Prostate gland (tissue), 2 donors: ENCODE measurements around the gene AWAT1.
A peak's percentile ranks its signal among the peaks of the same experiment; 100 is the strongest.

Experiments
- POLR2A ChIP-seq: fragments of 450-650 bp; IDR thresholded peaks from one replicate; pipeline ENCODE4 v1.6.1; 2016; ENCODE audit warnings: antibody characterized with exemption, mild to moderate bottlenecking
- POLR2AphosphoS5 ChIP-seq: sonication (generic); formaldehyde crosslinking; IDR thresholded peaks from one replicate; pipeline ENCODE4 v1.6.1; 2017; ENCODE audit warnings: antibody characterized with exemption
- TF ChIP-seq, protein P1 (sequence below), 4 experiments: fragments of 200-600 bp in 2 of 4; fragments of 450-650 bp in 2 of 4; sonication (generic) in 2 of 4; IDR thresholded peaks; 1 replicate in 3 of 4; 2 replicates in 1 of 4; pipeline ENCODE4 v1.5.1; 2016 to 2019; ENCODE audit warnings: antibody characterized with exemption in 4 of 4, mild to moderate bottlenecking in 2 of 4, moderate library complexity in 2 of 4

DNA sequence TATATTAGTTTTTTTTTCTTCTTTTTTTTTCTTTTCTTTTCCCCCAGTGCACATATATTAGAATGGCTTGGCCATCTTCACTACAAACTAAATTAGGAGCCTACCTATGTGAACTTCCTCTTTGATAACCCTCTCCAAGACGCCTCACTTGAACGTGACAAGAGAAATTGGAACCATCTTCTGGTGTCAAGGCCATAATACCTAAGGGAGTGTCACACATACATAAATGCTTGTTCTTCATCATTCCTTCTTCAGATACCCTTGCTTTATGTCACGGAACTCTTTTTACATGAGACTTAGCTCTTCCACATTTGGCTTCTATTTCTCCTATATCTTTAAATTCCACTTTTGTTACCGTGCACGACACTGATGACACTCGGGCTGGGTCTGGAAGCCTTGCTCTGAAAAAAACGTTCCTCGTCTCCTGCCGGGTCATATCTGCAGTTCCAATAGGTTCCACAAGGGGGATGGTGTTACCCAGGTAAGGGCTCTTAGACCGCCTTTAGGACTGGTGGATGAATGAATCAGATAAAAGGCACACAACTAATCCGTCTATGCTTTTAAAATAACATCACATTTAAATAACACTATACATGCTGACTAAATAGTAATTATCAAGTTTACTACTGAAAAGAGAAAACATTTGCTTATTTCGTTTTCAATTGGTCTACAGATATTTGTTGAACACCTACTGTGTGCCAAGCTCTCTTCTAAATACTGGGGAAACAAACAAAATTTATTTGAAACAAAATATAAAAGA, 37.3 kb upstream of the AWAT1 start:
- TF ChIP-seq, protein P1, sequence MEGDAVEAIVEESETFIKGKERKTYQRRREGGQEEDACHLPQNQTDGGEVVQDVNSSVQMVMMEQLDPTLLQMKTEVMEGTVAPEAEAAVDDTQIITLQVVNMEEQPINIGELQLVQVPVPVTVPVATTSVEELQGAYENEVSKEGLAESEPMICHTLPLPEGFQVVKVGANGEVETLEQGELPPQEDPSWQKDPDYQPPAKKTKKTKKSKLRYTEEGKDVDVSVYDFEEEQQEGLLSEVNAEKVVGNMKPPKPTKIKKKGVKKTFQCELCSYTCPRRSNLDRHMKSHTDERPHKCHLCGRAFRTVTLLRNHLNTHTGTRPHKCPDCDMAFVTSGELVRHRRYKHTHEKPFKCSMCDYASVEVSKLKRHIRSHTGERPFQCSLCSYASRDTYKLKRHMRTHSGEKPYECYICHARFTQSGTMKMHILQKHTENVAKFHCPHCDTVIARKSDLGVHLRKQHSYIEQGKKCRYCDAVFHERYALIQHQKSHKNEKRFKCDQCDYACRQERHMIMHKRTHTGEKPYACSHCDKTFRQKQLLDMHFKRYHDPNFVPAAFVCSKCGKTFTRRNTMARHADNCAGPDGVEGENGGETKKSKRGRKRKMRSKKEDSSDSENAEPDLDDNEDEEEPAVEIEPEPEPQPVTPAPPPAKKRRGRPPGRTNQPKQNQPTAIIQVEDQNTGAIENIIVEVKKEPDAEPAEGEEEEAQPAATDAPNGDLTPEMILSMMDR (IDR thresholded peaks at IDR 0.05): peak; percentile 23 to 56 (median 48)
- TF ChIP-seq POLR2A (no peak), POLR2AphosphoS5 (no peak)
